NCI-H345 treated with DMSO at 0.1 percent for 48 hours (cell line): ENCODE data around the gene CKAP2L.
A peak's percentile ranks its signal among the peaks of the same experiment; 100 is the strongest.

Experiments
- DNase-seq: peaks from one replicate; lab custom pipeline; 2025; ENCODE audit not compliant: unreplicated experiment; lab: John Stamatoyannopoulos, UW

Gene CKAP2L

GRCh38 chr2:112767693-112768330 is 3.4 kb upstream of the CKAP2L start:
- no peak for DNase-seq

- no peak for DNase-seq
Observed at GRCh38 chr2:112765251-112765650, 842 bp upstream of the CKAP2L start.

GRCh38 chr2:112762276-112762675 is 2.1 kb downstream of the CKAP2L start:
- DNase-seq = no peak

- no peak for DNase-seq
Observed at GRCh38 chr2:112760149-112760548, 4.3 kb downstream of the CKAP2L start.

GRCh38 chr2:112758711-112759110 is 5.7 kb downstream of the CKAP2L start:
- DNase-seq = no peak

GRCh38 chr2:112757265-112757664 is 7.1 kb downstream of the CKAP2L start:
- no peak for DNase-seq

- no peak for DNase-seq
Observed at GRCh38 chr2:112756207-112756606, 8.2 kb downstream of the CKAP2L start.

GRCh38 chr2:112755444-112755843 is 9.0 kb downstream of the CKAP2L start:
- DNase-seq = no peak

- DNase-seq = no peak
Observed at GRCh38 chr2:112754564-112754963, 9.8 kb downstream of the CKAP2L start.

GRCh38 chr2:112752667-112753066 is 11.7 kb downstream of the CKAP2L start:
- no peak for DNase-seq

GRCh38 chr2:112751451-112752197 is 12.8 kb downstream of the CKAP2L start:
- DNase-seq = no peak

GRCh38 chr2:112750560-112750843 is 13.9 kb downstream of the CKAP2L start:
- DNase-seq = no peak

- DNase-seq = peak; percentile 31
Observed at GRCh38 chr2:112749755-112750559, 14.5 kb downstream of the CKAP2L start.

GRCh38 chr2:112740527-112740926 is 23.9 kb downstream of the CKAP2L start:
- no peak for DNase-seq

GRCh38 chr2:112737542-112738232 is 26.7 kb downstream of the CKAP2L start:
- DNase-seq = no peak

GRCh38 chr2:112733871-112734270 is 30.5 kb downstream of the CKAP2L start:
- no peak for DNase-seq

GRCh38 chr2:112733456-112733855 is 31.0 kb downstream of the CKAP2L start:
- no peak for DNase-seq

GRCh38 chr2:112731479-112731878 is 32.9 kb downstream of the CKAP2L start:
- DNase-seq = no peak

GRCh38 chr2:112730791-112731190 is 33.6 kb downstream of the CKAP2L start:
- no peak for DNase-seq

GRCh38 chr2:112730216-112730615 is 34.2 kb downstream of the CKAP2L start:
- no peak for DNase-seq

- DNase-seq = no peak
Observed at GRCh38 chr2:112728378-112729175, 35.8 kb downstream of the CKAP2L start.
